Renal cortex interstitium (tissue), 11 donors: ENCODE measurements around the gene KDM4C. TPM values are rescaled to one million over a fixed set of nuclear protein-coding genes. Genes with fewer than 3 reads are reported as not detected.
"Not testable (repeated sequence)": the region's sequence is repeated elsewhere in the genome, so short reads cannot be mapped to it uniquely, and the experiment has no call there.

ENCODE experiments used
- DNase-seq, 11 donors: peaks; one replicate each; pipeline ENCODE4 v3.0.0-alpha.2; 2013; ENCODE audit warnings: low read depth in 9 of 11, low spot score in 4 of 11; ENCODE audit errors: extremely low read depth in 1 of 11
- polyA plus RNA-seq, 3 donors: library from polyadenylated mRNA; unstranded; fragments of 120-200 nt; gene quantifications; one replicate each; pipeline ENCODE4 v1.2.1, GENCODE V29; 2013; ENCODE audit not compliant: insufficient read length in 3 of 3

The KDM4C gene
- polyA plus RNA-seq, 3 donors, result 14.0 to 20.0 (median 17.3) TPM

DNA sequence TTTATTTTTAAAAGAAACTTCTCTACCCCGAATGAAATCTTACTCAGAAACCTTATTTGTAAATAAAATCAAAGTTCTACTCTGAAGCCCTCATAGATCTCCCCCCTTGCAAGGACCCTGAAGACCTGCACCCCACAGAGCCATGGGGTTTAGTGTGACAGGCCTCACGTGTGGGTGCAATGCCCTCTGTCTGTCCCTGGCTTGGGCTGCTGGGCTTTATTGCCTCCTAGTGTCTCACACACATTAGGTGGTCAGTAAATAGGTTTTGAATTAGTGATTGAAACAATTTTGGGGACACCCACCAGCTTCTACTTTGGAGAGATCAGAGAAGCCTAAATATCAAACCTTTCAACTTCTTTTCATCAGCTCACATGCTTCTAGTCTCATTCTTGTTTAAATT lies 403.7 kb downstream of the KDM4C start:
- DNase-seq, result no peak

DNA sequence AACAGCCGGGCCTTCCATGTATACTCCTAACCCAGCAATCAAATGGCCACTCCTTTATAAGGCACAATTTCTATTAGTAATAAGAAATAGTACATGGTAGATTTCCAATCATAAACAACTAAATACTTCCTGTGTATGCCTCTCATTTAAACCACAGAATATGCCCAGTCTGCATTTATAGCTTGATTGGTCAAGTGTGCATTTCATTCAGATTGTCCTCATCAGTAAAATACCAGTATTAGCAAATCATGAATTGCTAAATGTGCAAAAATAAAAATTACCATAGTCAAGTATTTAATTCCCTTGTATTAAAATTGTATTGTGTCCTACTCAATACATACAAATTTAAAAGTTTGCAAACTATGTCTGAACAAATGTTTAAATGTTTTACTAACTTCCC lies 406.2 kb downstream of the KDM4C start:
- no peak for DNase-seq

DNA sequence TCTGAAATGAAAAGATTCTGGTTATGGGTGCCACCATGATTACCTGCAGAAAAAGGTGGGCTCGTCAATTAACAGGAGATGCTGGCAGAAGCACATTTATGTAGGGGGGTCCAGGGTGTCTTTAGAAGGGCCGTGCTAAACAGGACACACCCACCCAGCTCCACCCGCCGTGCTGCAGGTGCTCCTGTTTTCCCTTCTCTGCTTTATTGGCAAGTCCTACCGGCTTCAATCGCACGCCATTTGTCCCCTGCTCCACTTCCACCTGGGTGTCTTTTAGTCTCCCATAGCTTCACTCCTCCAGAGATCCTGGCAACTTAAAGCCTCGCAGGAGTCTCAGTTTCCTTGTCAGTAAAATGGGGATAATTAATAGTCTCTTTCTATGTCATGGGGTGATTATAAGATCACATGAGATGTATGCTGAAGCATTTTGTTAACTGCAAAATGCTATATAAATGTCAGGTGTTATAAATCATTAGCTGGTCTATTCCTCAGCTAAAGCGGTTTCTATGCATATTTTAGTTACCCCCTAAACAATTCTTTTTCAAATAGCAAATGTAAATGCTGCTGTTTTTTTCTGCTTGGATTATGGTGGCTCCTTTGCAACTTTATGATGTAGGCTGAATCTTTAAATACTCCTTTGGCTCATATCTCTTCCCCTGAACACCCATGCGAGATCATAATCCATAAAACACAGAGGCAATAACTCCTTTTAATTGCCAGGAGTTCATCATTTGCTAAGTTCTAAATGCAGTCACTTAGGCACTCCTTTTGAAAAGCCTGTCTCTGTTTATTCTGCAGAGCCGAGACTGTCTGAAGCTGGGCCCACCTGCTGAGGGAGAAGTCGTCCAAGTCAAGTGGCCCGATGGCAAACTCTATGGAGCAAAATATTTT lies 406.9 kb downstream of the KDM4C start:
- no peak for DNase-seq

DNA sequence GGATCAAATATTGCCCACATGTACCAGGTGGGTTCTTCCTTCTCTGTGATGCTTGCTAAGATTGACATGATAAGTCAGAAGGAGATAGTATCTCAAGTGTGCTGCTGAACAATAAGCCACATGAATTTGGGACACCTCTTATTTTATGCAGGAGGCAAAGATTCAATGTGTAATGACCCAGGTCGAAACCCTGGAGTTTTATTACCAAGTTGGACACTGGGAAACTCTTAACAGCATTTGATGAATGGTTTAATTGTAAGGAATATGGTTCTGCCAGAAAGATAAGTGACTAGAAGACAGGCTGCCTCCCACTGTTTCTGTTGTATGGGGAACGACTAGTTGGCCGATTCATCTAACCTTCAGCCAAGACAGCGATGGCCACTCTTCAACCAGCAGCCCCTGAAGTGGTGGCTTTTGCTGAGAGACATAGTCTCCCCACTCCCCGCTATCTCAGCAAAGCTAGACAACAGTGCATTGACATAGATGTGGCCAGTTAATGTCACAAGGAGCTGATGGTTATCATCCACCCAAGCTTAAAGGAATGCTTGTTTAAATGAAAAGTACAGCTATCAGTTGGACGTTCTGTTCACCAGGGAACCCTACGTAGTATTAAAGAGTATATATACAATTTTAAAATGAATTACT lies 407.7 kb downstream of the KDM4C start:
- DNase-seq, result peak in 1 of 11 donors; percentile 34

- no peak for DNase-seq
Observed at GRCh38 chr9:7166074-7166473, 408.3 kb downstream of the KDM4C start.

DNA sequence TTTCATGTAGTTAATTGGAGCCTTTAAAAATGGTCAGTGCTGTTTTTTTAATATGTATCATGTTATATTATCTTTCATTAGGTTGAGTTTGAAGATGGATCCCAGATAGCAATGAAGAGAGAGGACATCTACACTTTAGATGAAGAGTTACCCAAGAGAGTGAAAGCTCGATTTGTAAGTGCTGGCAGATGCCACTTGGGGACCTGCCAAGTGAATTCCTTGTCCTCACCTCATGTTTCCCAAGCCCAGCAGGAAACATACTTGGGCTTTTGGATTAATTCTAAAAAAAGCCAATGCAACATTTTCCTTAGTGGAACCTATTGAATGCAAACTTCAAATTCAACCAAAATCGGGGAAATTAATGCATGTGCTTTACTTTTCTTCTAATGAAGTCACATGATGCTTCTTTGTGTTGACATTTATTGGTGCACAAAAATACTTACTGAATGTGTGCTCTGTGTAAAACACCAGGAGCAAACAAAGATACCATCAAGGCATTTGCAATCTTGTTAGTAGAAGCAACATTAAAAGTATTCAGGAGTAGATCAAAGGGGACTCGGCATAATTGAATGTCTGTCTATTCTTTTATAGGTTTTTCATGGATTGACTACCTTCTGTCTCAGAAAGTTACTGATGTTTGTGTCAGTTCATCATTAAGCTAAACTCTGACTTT lies 412.1 kb downstream of the KDM4C start:
- no peak for DNase-seq

DNA sequence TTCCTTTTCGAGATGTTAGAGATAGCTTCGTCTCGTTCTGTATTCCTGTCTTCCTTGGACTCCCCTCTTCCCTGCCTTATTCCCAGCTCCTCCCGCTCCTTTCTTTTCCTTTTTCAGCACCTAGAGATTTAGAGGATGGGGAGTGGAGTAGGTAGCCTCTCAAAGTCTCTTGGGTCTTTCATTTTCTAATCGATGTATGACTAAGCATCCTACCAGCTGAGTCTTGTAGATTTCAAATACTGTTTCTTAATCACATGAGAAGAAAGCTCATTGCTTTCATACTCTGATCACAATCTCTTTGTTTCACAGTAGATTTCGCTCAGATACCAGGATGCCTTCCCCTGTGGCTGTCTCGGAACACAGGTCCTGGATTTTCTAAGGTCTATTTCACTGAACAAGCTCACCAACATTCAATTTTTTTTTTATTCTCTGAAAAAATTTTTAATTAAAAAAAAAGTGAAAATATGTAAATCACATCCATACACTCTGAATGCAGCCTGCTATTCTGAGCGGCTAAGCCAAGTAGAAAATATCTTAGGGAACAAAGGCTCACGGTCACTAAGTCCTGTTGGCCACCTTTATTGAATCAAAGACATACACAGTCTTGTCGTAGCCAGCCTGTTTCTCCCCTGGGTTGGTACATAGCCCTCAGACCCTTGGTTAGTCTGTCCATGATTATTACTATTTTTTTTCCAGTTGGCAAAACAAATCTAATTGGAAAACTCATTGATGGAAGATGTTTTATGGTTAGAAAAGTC lies 413.8 kb downstream of the KDM4C start:
- DNase-seq, result no peak

- no peak for DNase-seq
Observed at GRCh38 chr9:7172154-7173115, 414.7 kb downstream of the KDM4C start.

GRCh38 chr9:7173139-7173538 lies 415.4 kb downstream of the KDM4C start:
- no peak for DNase-seq

DNA sequence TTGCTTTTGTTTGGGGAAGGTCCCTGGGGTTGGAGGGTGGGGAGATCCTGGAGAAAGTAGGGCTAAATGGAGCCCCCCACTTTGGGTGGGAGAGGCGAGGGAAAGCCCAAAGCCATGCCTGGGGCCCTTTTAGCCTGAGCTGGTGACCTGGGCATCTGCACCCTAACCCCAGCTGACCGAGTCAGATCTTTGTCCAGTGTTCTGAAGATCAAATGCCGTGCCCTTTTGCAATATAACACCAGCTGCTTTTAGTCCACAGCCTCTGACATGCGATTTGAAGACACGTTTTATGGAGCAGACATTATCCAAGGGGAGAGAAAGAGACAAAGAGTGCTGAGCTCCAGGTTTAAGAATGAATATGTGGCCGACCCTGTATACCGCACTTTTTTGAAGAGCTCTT lies 416.5 kb downstream of the KDM4C start:
- no peak for DNase-seq

GRCh38 chr9:7174884-7175283 lies 417.1 kb downstream of the KDM4C start:
- DNase-seq, result no peak

DNA sequence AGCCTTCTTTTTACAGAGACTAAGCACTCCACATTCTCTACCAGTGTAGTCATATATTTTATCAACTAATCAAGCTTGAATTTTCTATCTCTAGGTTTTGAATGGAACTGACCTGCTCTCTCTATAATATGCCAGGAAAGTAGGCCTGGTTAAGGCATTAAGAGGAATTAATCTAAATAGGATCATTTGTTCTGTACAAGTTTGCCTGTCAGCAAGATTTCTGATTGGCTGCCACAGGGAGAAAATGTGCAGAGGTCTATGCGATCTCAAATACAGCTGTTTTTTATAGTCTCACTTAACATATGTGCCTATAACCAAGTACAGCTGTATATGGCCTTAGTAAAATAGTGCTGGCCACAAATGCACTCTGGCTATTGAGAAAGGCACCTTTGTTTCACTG lies 418.8 kb downstream of the KDM4C start:
- DNase-seq, result no peak

DNA sequence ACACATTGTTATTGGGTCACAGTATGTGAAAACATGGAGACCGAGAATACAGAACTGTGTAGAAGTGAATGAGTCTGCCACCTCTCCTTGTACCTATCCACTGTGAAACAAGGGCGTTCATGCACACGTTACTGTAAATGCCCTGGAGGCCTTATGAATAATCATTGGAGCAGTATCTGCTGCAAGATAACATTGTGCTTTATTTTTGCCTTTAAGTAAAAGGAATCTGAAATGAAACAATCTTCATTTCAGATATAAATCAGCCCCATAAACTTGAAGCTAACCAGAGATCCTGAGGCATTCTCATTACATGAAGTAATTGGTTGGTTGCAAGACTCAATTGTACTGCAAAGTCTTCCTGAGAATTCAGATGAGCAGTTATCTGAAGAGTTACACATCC lies 419.6 kb downstream of the KDM4C start:
- no peak for DNase-seq

GRCh38 chr9:7178729-7179128 lies 421.0 kb downstream of the KDM4C start:
- DNase-seq, result no peak

DNA sequence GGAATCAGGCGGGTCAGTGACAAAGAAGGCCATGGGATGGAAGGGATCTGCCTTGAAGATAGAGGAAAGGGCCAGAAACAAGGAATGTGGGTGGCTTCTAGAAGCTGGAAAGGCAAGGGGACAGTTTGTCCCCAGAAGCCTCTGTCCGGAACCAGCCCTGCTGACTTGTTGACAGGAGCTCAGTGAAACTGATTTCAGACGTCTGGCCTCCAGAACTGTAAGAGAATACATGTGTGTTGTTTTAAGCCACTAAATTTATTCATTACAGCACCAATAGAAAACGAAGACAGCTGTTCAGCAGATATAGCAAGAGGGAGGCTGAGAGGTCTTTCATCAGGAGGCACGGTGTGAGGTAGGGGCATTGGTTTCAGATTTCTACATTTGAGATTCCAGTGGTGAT lies 422.5 kb downstream of the KDM4C start:
- no peak for DNase-seq

GRCh38 chr9:7183139-7183538 lies 425.4 kb downstream of the KDM4C start:
- not testable (repeated sequence) for DNase-seq

DNA sequence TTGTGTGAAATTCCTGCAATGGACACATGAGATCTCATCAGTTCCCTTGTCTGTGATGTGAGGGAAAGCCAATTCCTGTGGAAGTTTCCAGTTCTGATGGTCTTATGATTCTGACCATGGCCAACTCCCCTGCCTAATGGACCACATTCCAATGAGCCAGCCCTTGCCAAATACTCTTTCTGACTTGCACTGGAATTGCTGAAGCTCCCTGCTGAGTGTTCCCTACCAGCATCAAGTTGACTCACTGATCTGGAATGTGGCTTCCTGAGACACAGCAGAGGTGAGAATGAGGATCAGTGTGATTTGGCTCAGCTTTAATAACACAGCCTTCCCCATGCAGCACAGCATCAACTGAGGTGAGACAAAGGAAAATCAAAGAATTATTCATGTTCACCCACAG lies 427.8 kb downstream of the KDM4C start:
- no peak for DNase-seq

DNA sequence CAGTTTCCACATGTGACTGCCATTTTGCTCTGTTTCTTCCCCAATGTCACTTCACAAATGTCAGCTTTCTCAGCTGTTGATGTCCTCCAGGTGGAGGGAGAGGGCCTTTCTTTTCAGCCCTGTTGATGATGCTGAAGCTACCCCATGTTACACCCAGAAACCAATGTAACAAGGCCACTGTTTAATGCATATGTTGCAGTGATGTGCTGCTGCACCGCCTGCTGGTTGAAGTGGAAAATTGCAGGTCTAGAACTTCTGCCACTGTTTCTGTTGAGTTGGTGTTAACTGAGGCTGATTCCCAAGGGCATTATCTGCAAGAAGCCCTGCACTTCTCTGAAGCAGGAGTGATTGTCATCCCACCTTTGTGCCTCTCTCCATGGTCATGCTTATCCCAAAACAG lies 428.4 kb downstream of the KDM4C start:
- DNase-seq, result no peak
